HG02973 (cell line): ENCODE results near the gene MFF.

Experiments used
- ATAC-seq: cut with Tn5 transposase; IDR thresholded peaks from one replicate; pipeline ENCODE4 v1.9.1; 2021; ENCODE audit warnings: moderate library complexity; ENCODE audit not compliant: unreplicated experiment

The MFF gene

DNA sequence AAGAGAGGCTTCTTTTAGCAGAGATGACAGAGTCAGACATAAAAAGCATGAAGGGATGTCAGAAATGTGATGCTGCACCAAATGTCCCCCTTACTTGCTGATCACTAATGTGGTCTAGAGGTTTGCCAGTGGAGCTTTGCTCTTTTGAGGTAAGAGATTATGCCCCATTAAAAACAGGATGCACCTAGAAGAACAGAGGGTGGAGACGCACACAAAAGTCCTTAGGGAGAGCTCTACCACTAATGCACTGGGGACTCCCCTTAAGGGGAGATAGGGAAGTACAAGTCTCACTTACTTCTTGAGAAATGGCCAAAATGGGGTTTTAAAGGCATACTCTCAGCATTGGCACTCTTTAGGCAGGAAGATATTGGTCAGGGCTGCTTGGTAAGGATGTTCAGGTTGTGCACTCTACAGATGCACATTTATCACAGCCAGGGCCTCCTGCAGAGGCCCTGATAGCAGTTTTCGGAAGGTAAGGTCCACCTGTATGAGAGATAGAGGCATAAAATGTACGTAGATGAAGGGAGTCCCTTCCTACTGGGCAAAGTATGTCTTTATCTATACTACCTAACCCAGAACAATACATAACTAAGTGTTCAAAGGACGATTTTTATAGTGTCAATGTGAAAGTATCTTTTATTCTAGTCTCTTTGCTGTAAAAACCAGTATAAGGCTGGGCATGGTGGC lies 79.7 kb downstream of the MFF start:
- no peak for ATAC-seq

DNA sequence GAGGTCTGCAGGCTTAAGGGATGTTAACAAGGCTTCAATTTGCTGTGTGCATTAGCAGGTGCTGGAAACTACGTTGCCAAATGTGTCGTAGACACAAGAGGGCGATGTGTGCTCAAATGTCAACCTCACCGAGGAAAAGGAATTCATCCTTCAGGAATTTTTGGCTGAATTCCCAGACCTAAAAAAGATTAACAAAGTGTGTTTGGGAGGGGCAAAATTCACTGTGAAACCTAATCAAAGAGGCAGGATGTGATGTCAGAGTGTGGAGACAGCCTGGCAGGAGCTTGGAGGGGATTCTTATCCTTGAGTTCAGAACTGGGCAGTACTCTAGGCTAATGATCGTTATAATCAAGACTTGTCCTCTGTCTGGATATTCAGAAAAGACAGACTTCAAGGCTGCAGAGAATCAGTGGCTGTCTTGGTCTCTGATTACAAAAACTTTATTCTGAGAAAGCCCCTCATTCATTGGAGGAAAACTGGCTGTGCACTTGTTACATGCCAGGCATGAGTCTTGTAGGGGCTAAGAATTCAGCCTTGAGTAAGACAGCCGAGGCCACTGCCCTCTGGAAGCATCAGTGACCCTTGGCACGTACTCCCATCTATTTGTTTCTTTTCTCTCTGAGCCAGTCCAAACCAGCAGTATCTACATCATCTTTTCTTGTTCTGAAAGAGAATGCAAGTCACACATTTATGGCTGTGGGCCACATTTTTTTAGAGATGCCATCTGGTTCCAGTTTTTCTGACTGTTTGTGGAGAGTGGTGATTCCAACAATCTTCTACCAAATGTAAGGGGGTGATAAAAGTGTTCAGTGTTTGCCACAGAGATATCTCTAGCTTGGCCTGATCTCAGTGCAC lies 81.4 kb downstream of the MFF start:
- no peak for ATAC-seq
